Gastrocnemius medialis (tissue), 4 donors: Measurements from ENCODE around the gene EFCAB9. TPM values are rescaled to one million over a fixed set of nuclear protein-coding genes. Genes with fewer than 3 reads are reported as not detected.
"Not testable (repeated sequence)": the region's sequence is repeated elsewhere in the genome, so short reads cannot be mapped to it uniquely, and the experiment has no call there.

Experiments used
- ATAC-seq, 2 donors: fragments of 150-250 bp; one replicate each; pipeline ENCODE4 v1.9.1; 2016
- DNase-seq, 2 donors: peaks; one replicate each; pipeline ENCODE4 v3.0.0-alpha.2; 2019
- H3K27ac ChIP-seq, 4 donors: fragments of 200-600 bp; sonication (generic); 1 replicate in 1 of 4; 2 replicates in 3 of 4; pipeline ENCODE4 v1.5.1; 2016 to 2018; ENCODE audit warnings: mild to moderate bottlenecking in 2 of 4, moderate library complexity in 1 of 4
- H3K27me3 ChIP-seq, 3 donors: fragments of 200-600 bp; sonication (generic) in 2 of 3; 1 replicate in 1 of 3; 2 replicates in 2 of 3; pipeline versions ENCODE4 v1.5.1 to v1.6.0; 2016 to 2019; ENCODE audit warnings: mild to moderate bottlenecking in 1 of 3, moderate library complexity in 1 of 3
- H3K36me3 ChIP-seq, 2 donors: fragments of 200-600 bp; sonication (generic) in 1 of 2; one replicate each; pipeline ENCODE4 v1.5.1; 2017 to 2018
- H3K4me1 ChIP-seq, 2 donors: fragments of 200-600 bp; sonication (generic) in 1 of 2; one replicate each; pipeline ENCODE4 v1.5.1; 2016 to 2017; ENCODE audit warnings: mild to moderate bottlenecking in 2 of 2
- H3K4me3 ChIP-seq, 4 donors: fragments of 200-600 bp; sonication (generic) in 3 of 4; 1 replicate in 1 of 4; 2 replicates in 3 of 4; pipeline ENCODE4 v1.5.1; 2016 to 2019; ENCODE audit warnings: mild to moderate bottlenecking in 2 of 4
- H3K9me3 ChIP-seq, 3 donors: fragments of 200-600 bp; sonication (generic) in 2 of 3; 1 replicate in 1 of 3; 2 replicates in 2 of 3; pipeline ENCODE4 v1.5.1; 2016 to 2019
- POLR2A ChIP-seq, 2 donors: fragments of 450-650 bp; IDR thresholded peaks; one replicate each; pipeline ENCODE4 v1.6.1; 2017; ENCODE audit warnings: antibody characterized with exemption in 2 of 2, mild to moderate bottlenecking in 2 of 2, moderate library complexity in 2 of 2
- in situ Hi-C, 4 donors: fragments of 200-750 bp; cut with MboI; loops; one replicate each; pipeline versions ENCODE4 v1.15.0 to v1.8.0; 2017; ENCODE audit warnings: low sequenced_read_pairs in 4 of 4
- intact Hi-C: fragments of 100-400 bp; cut with DNase I; formaldehyde crosslinking; loops from one replicate; pipeline ENCODE4 v1.15.1; 2023; ENCODE audit warnings: low total_unique reads
- total RNA-seq, 4 donors: library from RNA; depleted of rRNA; stranded (reverse); fragments of >200 nt; gene quantifications; one replicate each; pipeline versions ENCODE4 v1.1.0 to v1.2.3, GENCODE V29; 2016
- TF ChIP-seq, protein P1 (sequence below), 5 experiments: fragments of 450-650 bp in 3 of 5; fragments of 200-600 bp in 2 of 5; sonication (generic) in 2 of 5; IDR thresholded peaks in 4 of 5; conservative IDR thresholded peaks in 1 of 5; 1 replicate in 4 of 5; 2 replicates in 1 of 5; pipeline ENCODE4 v1.5.1; 2016 to 2019; ENCODE audit warnings: antibody characterized with exemption in 5 of 5, mild to moderate bottlenecking in 3 of 5, moderate library complexity in 3 of 5

The EFCAB9 gene
- total RNA-seq, 4 donors from 2014 or later, result not detected

DNA sequence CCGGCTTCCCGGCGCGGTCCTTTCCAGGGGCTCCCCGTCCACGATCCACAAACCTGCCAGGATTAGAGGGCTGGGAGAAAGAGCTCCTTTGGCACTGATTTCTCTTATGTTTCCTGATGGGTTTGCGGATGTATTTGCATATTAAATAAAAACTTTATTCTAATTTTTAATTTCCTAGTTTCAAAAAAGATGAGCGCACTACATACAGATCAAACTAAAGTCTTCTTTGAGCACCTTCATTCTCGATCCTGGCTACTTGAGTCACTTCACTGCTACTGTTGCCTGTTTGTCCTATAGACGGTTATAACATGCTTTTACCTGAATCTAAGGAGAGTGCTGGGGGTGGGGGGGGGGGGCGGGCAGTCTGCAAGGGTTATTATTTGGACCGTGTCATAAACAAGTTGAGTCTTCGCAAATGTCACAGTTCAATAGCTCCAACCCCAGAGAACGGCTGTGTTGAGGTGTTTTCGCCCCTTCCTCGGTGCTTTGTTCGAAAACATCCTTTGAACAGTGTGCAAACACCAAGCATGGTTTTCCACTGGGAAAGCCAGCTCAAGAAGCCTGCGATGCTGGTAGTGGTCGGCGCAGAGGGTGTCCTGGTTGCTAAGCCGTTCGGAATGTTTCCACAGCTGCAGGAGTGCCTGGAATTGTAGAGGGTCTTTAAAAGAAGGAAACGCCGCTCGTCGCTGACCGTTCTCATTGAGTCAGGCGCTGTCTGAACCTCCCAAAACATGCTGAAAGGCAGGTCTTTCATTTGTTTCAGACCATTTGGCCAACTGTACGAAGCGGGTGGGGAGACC is 4.9 kb upstream of the EFCAB9 start:
- no peak for ATAC-seq
- DNase-seq, result no peak
- Histone ChIP-seq H3K27me3 (no peaks in the 10 kb centered on the region), H3K4me1 (peaks cover 12 to 14% of the 10 kb centered on the region in 2 donors), H3K9me3 (no peaks in the 10 kb centered on the region), H3K4me3 (peak overlapping the region; percentile 57 to 87 (median 86)), H3K27ac (peak overlapping the region in 3 of 4 donors; percentile 79 to 88 (median 86)), H3K36me3 (no peaks in the 10 kb centered on the region)
- intact Hi-C loops, result loop anchor here (1.0 kb wide), 3 partner anchors 82 to 104 kb away; partner anchors contain the start of gene UBTD2
- in situ Hi-C loops, result loop anchor here in 3 of 4 donors (5.0 to 25.0 kb wide), 3 partner anchors 77 to 98 kb away; partner anchors contain the start of gene UBTD2 (in 2 of the 3)
- TF ChIP-seq POLR2A (IDR thresholded peaks at IDR 0.05), result no peak
- TF ChIP-seq, protein P1, sequence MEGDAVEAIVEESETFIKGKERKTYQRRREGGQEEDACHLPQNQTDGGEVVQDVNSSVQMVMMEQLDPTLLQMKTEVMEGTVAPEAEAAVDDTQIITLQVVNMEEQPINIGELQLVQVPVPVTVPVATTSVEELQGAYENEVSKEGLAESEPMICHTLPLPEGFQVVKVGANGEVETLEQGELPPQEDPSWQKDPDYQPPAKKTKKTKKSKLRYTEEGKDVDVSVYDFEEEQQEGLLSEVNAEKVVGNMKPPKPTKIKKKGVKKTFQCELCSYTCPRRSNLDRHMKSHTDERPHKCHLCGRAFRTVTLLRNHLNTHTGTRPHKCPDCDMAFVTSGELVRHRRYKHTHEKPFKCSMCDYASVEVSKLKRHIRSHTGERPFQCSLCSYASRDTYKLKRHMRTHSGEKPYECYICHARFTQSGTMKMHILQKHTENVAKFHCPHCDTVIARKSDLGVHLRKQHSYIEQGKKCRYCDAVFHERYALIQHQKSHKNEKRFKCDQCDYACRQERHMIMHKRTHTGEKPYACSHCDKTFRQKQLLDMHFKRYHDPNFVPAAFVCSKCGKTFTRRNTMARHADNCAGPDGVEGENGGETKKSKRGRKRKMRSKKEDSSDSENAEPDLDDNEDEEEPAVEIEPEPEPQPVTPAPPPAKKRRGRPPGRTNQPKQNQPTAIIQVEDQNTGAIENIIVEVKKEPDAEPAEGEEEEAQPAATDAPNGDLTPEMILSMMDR (IDR thresholded peaks at IDR 0.05 in 4 of 5, conservative IDR thresholded peaks at IDR 0.05 in 1 of 5), result no peak

DNA sequence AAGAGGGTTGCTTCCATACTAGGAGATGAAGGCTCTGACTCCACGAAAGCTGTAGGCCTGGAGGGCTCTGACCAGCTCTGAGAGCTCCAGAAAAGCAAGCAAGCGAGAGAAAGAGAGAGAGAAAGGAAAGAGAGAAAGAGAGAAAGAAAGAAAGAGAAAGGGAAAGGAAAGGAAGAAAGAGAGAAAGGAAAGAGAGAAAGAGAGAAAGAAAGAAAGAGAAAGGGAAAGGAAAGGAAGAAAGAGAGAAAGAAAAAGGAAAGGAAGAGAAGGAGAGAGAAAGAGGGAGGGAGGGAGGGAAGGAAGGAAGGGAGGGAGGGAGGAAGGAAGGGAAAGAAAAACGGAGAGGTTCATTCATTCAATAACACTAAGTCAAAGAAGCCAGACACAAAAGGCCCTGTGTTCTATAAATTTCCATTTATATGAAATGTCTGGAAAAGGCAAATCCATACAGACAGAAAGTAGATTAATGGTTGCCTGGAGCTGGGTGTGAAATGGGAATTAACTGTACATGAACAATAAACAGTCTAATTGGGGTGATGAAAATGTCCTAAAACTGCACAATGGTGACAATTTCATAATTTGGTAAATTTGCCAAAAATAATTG is 4.2 kb upstream of the EFCAB9 start:
- Histone ChIP-seq H3K36me3 (no peaks in the 10 kb centered on the region), H3K27ac (no peak overlapping the region), H3K9me3 (no peaks in the 10 kb centered on the region), H3K4me1 (peaks cover 12 to 14% of the 10 kb centered on the region in 2 donors), H3K27me3 (no peaks in the 10 kb centered on the region), H3K4me3 (no peak overlapping the region)
- ATAC-seq, result no peak
- intact Hi-C loops (no loop called here), in situ Hi-C loops (loop anchor here (5.0 to 25.0 kb wide), 6 partner anchors 77 to 105 kb away; partner anchors contain the start of gene UBTD2 (in 2 of the 4))
- no peak for DNase-seq
- TF ChIP-seq POLR2A (IDR thresholded peaks at IDR 0.05), result no peak
- TF ChIP-seq, protein P1 (IDR thresholded peaks at IDR 0.05 in 4 of 5, conservative IDR thresholded peaks at IDR 0.05 in 1 of 5), result no peak

DNA sequence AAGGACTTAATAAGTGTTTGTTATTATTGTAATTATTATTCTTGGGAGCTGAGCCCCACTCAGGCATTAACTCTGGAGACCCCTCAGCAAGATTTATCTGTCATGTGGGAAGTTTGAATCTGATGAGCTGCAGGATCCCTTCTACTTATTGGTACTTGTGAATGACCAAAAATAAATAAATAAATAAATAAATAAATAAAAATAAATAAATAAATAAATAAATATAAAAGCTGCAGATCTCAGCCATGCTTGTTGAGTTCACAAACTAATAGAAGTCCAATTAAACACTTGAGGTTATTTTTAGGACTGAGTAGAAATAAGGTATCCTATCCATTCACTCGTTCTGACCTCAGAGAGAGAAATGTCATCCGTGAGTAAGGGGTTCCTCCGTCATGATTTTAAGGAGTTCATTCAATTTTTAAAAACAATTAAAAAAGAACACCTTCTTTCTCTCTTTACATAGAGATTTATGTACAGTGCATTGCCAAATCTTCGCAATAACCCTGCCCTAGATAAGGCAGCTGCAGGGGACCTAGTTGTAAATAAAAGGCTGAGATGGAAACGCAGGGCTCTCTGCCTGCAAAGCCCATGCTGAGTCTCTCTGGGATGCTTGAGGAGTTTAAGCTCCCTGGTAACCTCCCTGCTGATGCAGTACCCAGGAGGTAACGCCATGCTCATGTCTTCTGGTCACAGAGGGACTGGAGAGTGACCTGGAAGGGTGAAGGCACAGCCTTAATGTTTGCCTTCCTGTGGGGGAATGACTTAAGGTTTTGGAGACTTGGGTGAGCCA is 1.2 kb downstream of the EFCAB9 start:
- DNase-seq (no peak), ATAC-seq (no peak)
- Histone ChIP-seq H3K27ac (no peak overlapping the region), H3K9me3 (no peaks in the 10 kb centered on the region), H3K36me3 (no peaks in the 10 kb centered on the region), H3K27me3 (no peaks in the 10 kb centered on the region), H3K4me1 (no peaks in the 10 kb centered on the region), H3K4me3 (no peak overlapping the region)
- TF ChIP-seq, protein P1 (IDR thresholded peaks at IDR 0.05 in 4 of 5, conservative IDR thresholded peaks at IDR 0.05 in 1 of 5), result no peak
- no peak for TF ChIP-seq POLR2A (IDR thresholded peaks at IDR 0.05)
- intact Hi-C loops, result no loop called here
- in situ Hi-C loops, result loop anchor here in 3 of 4 donors (5.0 to 25.0 kb wide), 5 partner anchors 83 to 100 kb away; partner anchors contain the start of gene UBTD2 (in 1 of the 3)

DNA sequence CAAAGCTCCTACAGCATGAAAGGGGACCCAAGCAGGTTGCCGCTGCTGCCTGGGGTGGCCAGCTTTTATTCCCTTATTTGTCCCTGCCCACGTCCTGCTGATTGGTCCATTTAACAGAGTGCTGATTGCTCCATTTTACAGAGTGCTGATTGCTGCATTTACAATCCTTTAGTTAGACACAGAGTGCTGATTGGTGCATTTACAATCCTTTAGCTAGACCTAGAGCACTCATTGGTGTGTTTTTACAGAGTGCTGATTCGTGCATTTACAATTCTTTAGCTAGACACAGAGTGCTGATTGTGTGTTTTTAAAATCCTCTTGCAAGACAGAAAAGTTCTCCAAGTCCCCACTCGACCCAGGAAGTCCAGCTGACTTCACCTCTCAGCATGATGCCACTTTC is 3.8 kb downstream of the EFCAB9 start:
- in situ Hi-C loops, result loop anchor here in 2 of 4 donors (10.0 to 25.0 kb wide), 3 partner anchors 90 to 97 kb away; partner anchors contain the start of gene UBTD2 (in 1 of the 2)
- ATAC-seq, H3K4me3 ChIP-seq, H3K27ac ChIP-seq, H3K27me3 ChIP-seq, intact Hi-C loops, DNase-seq, H3K9me3 ChIP-seq, H3K4me1 ChIP-seq, H3K36me3 ChIP-seq: not testable (repeated sequence)
